Epithelial cell of proximal tubule (primary cell): ENCODE results near the gene MT1F. TPM values are rescaled to one million over a fixed set of nuclear protein-coding genes. Genes with fewer than 3 reads are reported as not detected.

Source experiments
- DNase-seq: peaks from one replicate; pipeline ENCODE4 v3.0.0-alpha.2; 2011; ENCODE audit warnings: low read depth
- H3K4me3 ChIP-seq: 2 replicates; pipeline ENCODE4 v1.5.1; 2011; ENCODE audit warnings: low read depth, mild to moderate bottlenecking, low read length
- total RNA-seq: library from RNA; depleted of rRNA; stranded (reverse); fragments of >200 nt; gene quantifications from 2 replicates; pipeline ENCODE4 v1.2.3, GENCODE V29; 2015
- TF ChIP-seq, protein P1 (sequence below): conservative IDR thresholded peaks from 2 replicates; pipeline ENCODE4 v1.5.1; 2012; ENCODE audit warnings: low read depth, mild to moderate bottlenecking, low read length

The MT1F gene
- total RNA-seq, 1 donor from 2014 or later: 95.8 TPM

DNA sequence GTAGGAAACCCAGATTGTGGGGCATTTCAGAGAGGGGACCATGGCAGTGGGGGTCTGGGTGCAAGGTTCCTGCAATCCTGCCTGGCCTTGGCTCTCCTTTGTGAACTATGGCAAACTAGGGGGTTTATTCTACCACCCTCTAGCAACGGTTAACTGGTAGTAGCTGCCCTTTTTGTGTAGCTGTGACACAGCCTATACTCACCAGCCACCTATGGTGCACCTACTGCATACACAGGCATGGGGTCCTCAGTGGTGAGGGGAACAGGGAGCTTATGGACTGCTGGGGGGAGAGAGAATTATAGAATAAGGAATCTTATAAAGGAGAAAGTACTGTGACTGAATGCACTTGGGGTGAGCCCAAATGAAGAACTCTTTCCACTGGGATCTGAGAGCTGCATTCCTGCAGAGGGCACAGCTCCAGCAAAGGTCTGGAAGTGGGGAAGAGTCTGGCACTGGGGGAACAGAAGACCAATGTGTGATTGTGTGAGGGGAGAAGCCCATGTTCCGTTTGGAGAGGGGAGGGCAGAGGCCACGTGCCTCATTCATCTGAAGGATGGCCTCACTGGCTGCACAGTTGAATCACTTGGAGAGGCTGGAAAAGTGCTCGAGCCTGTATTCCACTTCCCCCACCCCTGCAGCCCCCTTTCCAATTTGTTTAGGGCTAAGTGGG, 26.6 kb downstream of the MT1F start:
- no peak for DNase-seq
- TF ChIP-seq, protein P1, sequence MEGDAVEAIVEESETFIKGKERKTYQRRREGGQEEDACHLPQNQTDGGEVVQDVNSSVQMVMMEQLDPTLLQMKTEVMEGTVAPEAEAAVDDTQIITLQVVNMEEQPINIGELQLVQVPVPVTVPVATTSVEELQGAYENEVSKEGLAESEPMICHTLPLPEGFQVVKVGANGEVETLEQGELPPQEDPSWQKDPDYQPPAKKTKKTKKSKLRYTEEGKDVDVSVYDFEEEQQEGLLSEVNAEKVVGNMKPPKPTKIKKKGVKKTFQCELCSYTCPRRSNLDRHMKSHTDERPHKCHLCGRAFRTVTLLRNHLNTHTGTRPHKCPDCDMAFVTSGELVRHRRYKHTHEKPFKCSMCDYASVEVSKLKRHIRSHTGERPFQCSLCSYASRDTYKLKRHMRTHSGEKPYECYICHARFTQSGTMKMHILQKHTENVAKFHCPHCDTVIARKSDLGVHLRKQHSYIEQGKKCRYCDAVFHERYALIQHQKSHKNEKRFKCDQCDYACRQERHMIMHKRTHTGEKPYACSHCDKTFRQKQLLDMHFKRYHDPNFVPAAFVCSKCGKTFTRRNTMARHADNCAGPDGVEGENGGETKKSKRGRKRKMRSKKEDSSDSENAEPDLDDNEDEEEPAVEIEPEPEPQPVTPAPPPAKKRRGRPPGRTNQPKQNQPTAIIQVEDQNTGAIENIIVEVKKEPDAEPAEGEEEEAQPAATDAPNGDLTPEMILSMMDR: no peak
- peak overlapping the region; percentile 97 for H3K4me3 ChIP-seq

DNA sequence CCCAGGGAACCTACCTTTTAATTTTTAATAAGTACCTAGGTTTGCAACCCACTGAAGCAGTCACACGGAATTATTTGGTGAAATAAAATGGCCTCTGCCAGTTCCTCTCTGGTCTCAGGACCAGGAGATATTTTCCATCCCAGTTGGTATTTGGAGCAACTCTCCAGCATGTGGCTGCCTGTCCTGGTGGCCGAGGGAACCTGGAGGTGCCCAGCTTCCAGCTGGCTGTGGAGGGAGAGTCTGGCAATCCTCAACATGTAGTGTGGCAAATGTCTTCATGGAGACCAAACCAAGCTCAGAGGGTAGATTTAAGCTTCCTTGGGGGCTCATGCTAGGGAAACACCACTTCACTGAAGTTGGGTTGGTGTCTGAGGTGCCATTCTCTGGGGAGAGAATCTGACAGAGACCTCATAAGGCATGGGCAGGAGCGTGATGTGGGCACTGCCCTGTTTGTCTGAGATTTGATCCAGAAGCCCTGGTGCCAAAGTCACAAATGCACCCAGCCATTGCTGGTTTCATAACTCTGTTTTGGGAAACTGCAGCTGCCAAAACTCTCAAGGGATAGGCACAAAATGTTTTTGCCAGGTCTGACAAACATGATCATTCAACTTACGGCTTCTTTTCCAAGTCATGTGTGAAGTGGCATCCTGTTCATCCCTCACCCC, 27.3 kb downstream of the MT1F start:
- TF ChIP-seq, protein P1: no peak
- no peak for DNase-seq
- H3K4me3 ChIP-seq: peak overlapping the region; percentile 97

DNA sequence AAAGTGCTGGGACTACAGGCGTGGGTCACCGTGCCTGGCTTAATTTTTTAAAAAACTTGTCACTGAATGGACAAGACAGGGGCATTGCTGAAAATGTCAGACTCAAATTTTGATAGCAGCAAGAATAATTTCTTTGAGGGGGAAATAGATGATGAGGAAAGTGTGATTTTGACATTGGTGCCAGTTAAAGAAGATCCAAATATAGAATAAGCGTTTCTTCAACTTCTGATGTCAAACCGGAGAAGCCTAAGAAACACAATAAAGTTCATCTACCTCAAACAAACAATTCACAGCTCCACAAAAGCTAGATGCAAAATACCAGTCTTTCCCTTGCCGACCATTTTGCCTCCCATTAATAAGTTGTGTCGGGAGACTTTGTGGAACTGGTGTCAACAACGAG, 29.0 kb downstream of the MT1F start:
- DNase-seq: no peak
- TF ChIP-seq, protein P1: no peak
- H3K4me3 ChIP-seq: no peak overlapping the region

DNA sequence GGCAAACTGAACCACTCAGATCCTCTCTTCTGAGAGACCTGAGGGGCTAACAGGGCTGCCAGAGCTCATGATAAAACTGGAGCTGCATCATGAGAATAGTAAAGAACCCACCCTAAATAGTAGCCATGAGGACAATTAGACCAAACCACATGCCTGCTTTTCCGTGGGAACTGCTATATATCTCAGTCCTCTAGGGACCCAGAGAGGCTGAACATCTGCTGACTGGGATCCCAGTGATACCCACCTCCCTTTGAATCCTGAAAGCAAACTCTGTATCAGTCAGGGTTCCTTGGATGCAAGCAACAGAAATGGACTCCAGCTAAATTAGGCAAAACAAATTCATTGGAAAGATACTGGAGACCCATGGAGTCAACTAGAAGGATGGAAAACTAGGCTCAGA, 31.0 kb downstream of the MT1F start:
- H3K4me3 ChIP-seq: no peak overlapping the region
- no peak for DNase-seq
- TF ChIP-seq, protein P1: no peak

DNA sequence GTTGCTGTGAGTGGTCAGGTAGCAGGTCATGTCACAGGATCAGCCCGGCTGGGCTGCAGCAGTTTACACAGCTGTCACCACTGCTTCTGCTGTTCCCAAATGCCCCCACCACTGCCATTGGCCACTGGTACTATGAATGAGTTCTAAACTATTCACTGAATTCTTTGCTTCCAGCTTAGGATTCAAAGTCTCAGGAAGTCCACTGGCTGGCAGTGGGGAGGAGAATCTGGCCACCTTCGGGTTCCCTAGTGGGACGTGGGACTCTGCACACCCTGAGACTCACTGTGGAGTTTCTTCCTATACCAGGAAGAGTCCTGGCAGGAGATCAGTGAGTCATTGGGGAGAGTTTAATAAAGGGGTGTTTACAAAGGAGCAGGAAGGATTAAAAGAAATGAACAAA, 31.4 kb downstream of the MT1F start:
- H3K4me3 ChIP-seq: no peak overlapping the region
- TF ChIP-seq, protein P1: no peak
- no peak for DNase-seq

DNA sequence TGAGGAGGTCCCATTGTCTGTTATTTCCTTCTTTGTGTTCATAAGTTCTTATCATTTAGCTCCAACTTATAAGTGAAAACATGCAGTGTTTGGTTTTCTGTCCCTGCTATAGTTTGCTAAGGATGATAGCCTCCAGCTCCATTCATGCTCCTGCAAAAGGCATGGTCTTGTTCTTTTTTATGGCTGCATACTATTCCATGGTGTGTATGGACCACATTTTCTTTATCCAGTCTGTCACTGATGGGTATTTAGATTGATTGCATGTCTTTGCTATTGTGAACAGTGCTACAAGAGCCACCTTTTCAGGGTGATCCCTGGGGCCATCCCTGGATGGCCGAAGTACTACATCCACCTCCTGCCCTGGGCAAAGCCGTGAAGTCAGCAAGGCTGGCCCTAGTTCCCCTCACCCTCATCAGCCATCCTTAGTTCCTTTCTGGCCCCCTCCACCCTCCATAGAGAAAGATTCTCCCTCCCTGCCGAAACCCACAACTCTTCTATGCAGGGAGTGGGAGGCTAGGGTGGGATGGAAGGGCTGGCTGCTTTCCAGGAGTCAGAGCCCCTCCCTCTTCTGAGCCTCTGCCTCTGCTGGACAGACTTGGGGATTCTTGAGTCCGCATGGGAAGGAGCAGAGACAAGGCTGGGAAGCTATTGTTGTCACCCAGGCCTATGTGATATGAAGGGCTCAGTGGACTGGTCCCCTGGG, 32.8 kb downstream of the MT1F start:
- H3K4me3 ChIP-seq: no peak overlapping the region
- TF ChIP-seq, protein P1: no peak
- DNase-seq: no peak
